H1 (cell line): ENCODE measurements around the gene RNF26.

Experiments used
- CEBPB ChIP-seq: IDR thresholded peaks from 2 replicates; pipeline ENCODE4 v1.6.1; 2012; ENCODE audit warnings: low read depth, low read length
- RFX5 ChIP-seq: IDR thresholded peaks from 2 replicates; pipeline ENCODE4 v1.6.1; 2011; ENCODE audit warnings: low read depth, low read length, improper control_type of control experiment, borderline replicate concordance
- SIX5 ChIP-seq: IDR thresholded peaks from 2 replicates; pipeline ENCODE4 v1.6.1; 2011; ENCODE audit warnings: mild to moderate bottlenecking, low read depth, low read length
- TF ChIP-seq, protein P1 (sequence below), 3 experiments: IDR thresholded peaks; 1 replicate in 2 of 3; 2 replicates in 1 of 3; pipeline versions ENCODE4 v1.5.1 to v1.6.1; 2011; ENCODE audit warnings: low read length in 3 of 3, mild to moderate bottlenecking in 3 of 3, inconsistent platforms in 2 of 3, low read depth in 1 of 3, moderate library complexity in 1 of 3; ENCODE audit not compliant: insufficient read depth in 1 of 3; ENCODE audit errors: control extremely low read depth in 1 of 3

DNA sequence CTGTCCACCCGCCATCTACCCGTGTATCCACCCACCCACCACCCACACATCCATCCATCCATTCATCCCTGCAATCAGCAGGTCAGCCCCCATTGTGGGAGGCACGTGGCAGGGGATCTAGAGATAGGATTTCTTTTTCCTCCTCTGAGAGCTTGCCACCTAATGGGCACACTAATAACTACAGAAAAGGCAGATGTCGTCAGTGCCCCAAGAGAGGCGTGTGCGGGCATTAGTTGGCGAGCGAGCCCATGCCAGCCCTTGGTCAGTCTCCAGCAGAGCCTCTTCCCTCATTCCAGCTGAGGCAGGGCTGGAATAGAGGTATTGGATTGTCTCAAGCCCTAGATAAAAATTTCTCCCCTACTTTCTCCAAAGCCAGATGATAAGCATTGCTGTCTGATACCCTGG is 37.5 kb downstream of the RNF26 start:
- no peak for TF ChIP-seq CEBPB
- TF ChIP-seq SIX5 = no peak
- TF ChIP-seq, protein P1, sequence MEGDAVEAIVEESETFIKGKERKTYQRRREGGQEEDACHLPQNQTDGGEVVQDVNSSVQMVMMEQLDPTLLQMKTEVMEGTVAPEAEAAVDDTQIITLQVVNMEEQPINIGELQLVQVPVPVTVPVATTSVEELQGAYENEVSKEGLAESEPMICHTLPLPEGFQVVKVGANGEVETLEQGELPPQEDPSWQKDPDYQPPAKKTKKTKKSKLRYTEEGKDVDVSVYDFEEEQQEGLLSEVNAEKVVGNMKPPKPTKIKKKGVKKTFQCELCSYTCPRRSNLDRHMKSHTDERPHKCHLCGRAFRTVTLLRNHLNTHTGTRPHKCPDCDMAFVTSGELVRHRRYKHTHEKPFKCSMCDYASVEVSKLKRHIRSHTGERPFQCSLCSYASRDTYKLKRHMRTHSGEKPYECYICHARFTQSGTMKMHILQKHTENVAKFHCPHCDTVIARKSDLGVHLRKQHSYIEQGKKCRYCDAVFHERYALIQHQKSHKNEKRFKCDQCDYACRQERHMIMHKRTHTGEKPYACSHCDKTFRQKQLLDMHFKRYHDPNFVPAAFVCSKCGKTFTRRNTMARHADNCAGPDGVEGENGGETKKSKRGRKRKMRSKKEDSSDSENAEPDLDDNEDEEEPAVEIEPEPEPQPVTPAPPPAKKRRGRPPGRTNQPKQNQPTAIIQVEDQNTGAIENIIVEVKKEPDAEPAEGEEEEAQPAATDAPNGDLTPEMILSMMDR (IDR thresholded peaks at IDR 0.05; ENCODE audit: control extremely low read depth in 1 of 3, insufficient read depth in 1 of 3, low read depth in 1 of 3, low read length in 3 of 3) = peak in 1 of 3 experiments; percentile 24; a peak in 1 of 4 replicates
- TF ChIP-seq RFX5 = no peak
